GM12875 (cell line): ENCODE results near the gene BLOC1S2.

ENCODE experiments used
- H3K4me3 ChIP-seq: one replicate; pipeline ENCODE4 v1.5.1; 2011; ENCODE audit warnings: low read depth, low read length, control low read depth
- CTCF ChIP-seq: IDR thresholded peaks from 2 replicates; pipeline ENCODE4 v1.5.1; 2011; ENCODE audit warnings: low read depth, mild to moderate bottlenecking, control low read depth, inconsistent platforms, low read length, moderate library complexity, borderline replicate concordance; ENCODE audit not compliant: insufficient read depth

Gene BLOC1S2

GRCh38 chr10:100327718-100328009 lies 41.2 kb upstream of the BLOC1S2 start:
- no peak overlapping the region for H3K4me3 ChIP-seq
- no peak for TF ChIP-seq CTCF

- H3K4me3 ChIP-seq = no peak overlapping the region
- TF ChIP-seq CTCF = no peak
Observed at GRCh38 chr10:100327007-100327717, 40.7 kb upstream of the BLOC1S2 start.

- TF ChIP-seq CTCF = no peak
- H3K4me3 ChIP-seq = no peak overlapping the region
Observed at GRCh38 chr10:100325158-100325557, 38.7 kb upstream of the BLOC1S2 start.

GRCh38 chr10:100319707-100320402 lies 33.4 kb upstream of the BLOC1S2 start:
- no peak for TF ChIP-seq CTCF
- H3K4me3 ChIP-seq = no peak overlapping the region

GRCh38 chr10:100318207-100318606 lies 31.7 kb upstream of the BLOC1S2 start:
- TF ChIP-seq CTCF = no peak
- no peak overlapping the region for H3K4me3 ChIP-seq

DNA sequence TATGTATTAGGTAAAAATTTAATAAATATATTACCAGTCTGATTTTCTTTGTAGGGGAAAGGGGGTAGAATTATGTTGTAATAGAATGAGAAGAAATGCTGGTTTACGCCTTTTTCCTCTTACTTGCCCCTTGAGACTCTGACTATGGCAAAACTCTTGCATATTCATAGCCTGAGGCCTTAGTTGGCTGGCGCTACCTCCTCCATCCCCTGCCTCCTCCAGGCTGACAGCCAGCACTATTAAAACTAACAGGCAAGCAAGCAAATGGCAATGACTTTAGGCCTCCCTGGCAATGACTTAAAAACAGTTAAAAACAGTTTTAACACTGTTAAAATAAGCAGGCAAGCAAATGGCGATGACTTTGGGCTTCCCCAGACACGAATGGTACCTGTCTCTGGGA lies 29.1 kb upstream of the BLOC1S2 start:
- H3K4me3 ChIP-seq = no peak overlapping the region
- TF ChIP-seq CTCF = no peak

- H3K4me3 ChIP-seq = no peak overlapping the region
- no peak for TF ChIP-seq CTCF
Observed at GRCh38 chr10:100311298-100311697, 24.8 kb upstream of the BLOC1S2 start.
